ENCODE results near the gene IP6K2.
A peak's percentile ranks its signal among the peaks of the same experiment; 100 is the strongest.

IP6K2 gene

GRCh38 chr3:48662753-48663488, 54.1 kb downstream of the IP6K2 start, which contains the start of gene CELSR3:
Gene CELSR3, minus strand, starts transcription at chr3:48662886. Its CDS starts 252 bp downstream, at chr3:48662634.
- peak; percentile 34 to 40 for DNase-seq

GRCh38 chr3:48662145-48662752, 54.8 kb downstream of the IP6K2 start:
- no peak for DNase-seq

GRCh38 chr3:48661501-48662144, 55.4 kb downstream of the IP6K2 start:
- peak; percentile 54 to 72 for DNase-seq

- no peak for DNase-seq
These were observed 56.1 kb downstream of the IP6K2 start for GRCh38 chr3:48660800-48661400.

GRCh38 chr3:48656841-48657281, 60.2 kb downstream of the IP6K2 start:
- peak; percentile 22 to 39 for DNase-seq

GRCh38 chr3:48656061-48656840, 60.8 kb downstream of the IP6K2 start:
- DNase-seq, result peak; percentile 84 to 88

GRCh38 chr3:48655606-48656005, 61.4 kb downstream of the IP6K2 start:
- DNase-seq, result peak; percentile 50 to 79

- no peak for DNase-seq
These were observed 62.0 kb downstream of the IP6K2 start for GRCh38 chr3:48655063-48655462.

GRCh38 chr3:48652923-48653715, 63.9 kb downstream of the IP6K2 start:
- DNase-seq, result no peak

- DNase-seq, result no peak
These were observed 65.2 kb downstream of the IP6K2 start for GRCh38 chr3:48651771-48652170.

- DNase-seq, result no peak
These were observed 66.3 kb downstream of the IP6K2 start for GRCh38 chr3:48650723-48651122.

GRCh38 chr3:48648188-48648850, 68.7 kb downstream of the IP6K2 start:
- DNase-seq, result no peak

GRCh38 chr3:48647714-48648113, 69.3 kb downstream of the IP6K2 start:
- no peak for DNase-seq

GRCh38 chr3:48644898-48645760, 71.9 kb downstream of the IP6K2 start:
- no peak for DNase-seq

- no peak for DNase-seq
These were observed 74.4 kb downstream of the IP6K2 start for GRCh38 chr3:48642605-48643004.

GRCh38 chr3:48641396-48641795, 75.6 kb downstream of the IP6K2 start:
- DNase-seq, result no peak

GRCh38 chr3:48639944-48640606, 76.9 kb downstream of the IP6K2 start:
- DNase-seq, result no peak
